Calu3 (cell line): ENCODE results near the gene ATP6V1G3. TPM values are rescaled to one million over a fixed set of nuclear protein-coding genes. Genes with fewer than 3 reads are reported as not detected.
A peak's percentile ranks its signal among the peaks of the same experiment; 100 is the strongest.

Experiments used
- BruUV-seq: library from RNA; stranded (reverse); fragments of 400-500 nt; replicated peaks from 2 replicates; lab custom pipeline; 2021; lab: Mats Ljungman, UMichigan
- CTCF ChIA-PET: fragments of 300-600 bp; sonication (Branson Sonifier 250); formaldehyde crosslinking; loops from one replicate; lab custom pipeline; 2022; ENCODE audit warnings: antibody characterized with exemption; lab: Charles Lee
- DNase-seq: peaks from one replicate; pipeline ENCODE4 v3.0.0; 2022
- H3K27ac Mint-ChIP-seq: one replicate; pipeline ENCODE4 v1.8.0; 2022; ENCODE audit warnings: mixed read lengths; ENCODE audit not compliant: unreplicated experiment
- H3K27me3 Mint-ChIP-seq: one replicate; pipeline ENCODE4 v1.8.0; 2022; ENCODE audit warnings: mixed read lengths; ENCODE audit not compliant: unreplicated experiment
- H3K36me3 Mint-ChIP-seq: one replicate; pipeline ENCODE4 v1.8.0; 2022; ENCODE audit warnings: mild to moderate bottlenecking, moderate library complexity, mixed read lengths; ENCODE audit not compliant: insufficient read depth, unreplicated experiment
- H3K4me1 Mint-ChIP-seq: one replicate; pipeline ENCODE4 v1.8.0; 2022; ENCODE audit warnings: mild to moderate bottlenecking, low read depth, mixed read lengths; ENCODE audit not compliant: unreplicated experiment
- H3K4me3 Mint-ChIP-seq: one replicate; pipeline ENCODE4 v1.8.0; 2022; ENCODE audit warnings: mild to moderate bottlenecking, low read depth, moderate library complexity, mixed read lengths; ENCODE audit not compliant: unreplicated experiment
- H3K9me3 Mint-ChIP-seq: one replicate; pipeline ENCODE4 v1.8.0; 2022; ENCODE audit warnings: low read depth, mixed read lengths; ENCODE audit not compliant: unreplicated experiment
- CTCF ChIP-seq: fragments of 200-600 bp; IDR thresholded peaks from one replicate; pipeline ENCODE4 v1.8.0; 2022; ENCODE audit warnings: antibody characterized with exemption; ENCODE audit not compliant: unreplicated experiment
- intact Hi-C: fragments of 100-400 bp; cut with micrococcal nuclease; formaldehyde crosslinking; loops from one replicate; pipeline ENCODE4 v1.10.0; 2022; ENCODE audit not compliant: unreplicated experiment
- total RNA-seq: library from RNA; stranded (reverse); gene quantifications from 2 replicates; pipeline ENCODE4 v1.2.3, GENCODE V29; 2022

Gene ATP6V1G3
- total RNA-seq, 1 experiment from 2014 or later: not detected

DNA sequence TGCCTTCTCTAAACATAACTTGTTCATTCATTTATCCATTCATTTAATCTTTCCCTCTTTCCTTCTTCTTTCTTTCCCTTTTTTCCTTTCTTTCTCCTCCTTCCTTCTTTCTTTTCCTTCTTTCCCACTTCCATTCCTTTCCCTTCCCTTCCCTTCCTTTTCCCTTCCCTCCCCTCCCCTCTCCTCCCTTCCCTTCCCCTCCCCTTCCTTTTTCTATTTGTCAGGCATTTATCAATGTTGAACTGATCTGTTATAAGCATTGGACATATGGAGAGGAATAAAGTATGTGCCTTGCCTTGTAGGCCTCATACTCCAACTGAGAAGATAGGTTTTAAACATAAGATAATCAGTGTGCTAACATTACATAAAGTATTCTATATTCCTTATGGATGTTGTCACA lies 23.7 kb upstream of the ATP6V1G3 start:
- CTCF ChIA-PET: interaction anchor here (0.6 kb wide), 1 partner anchor 1194 kb away, joined by 3 read pairs; no protein-coding TSS in a partner anchor
- no TSS peak for BruUV-seq
- no peak for DNase-seq
- Mint-ChIP-seq H3K36me3 (peaks cover 4% of the 10 kb centered on the region), H3K4me3 (no peak overlapping the region), H3K4me1 (peaks cover 18% of the 10 kb centered on the region), H3K27me3 (no peaks in the 10 kb centered on the region), H3K9me3 (no peaks in the 10 kb centered on the region), H3K27ac (no peak overlapping the region)
- TF ChIP-seq CTCF: no peak
- intact Hi-C loops: no loop called here

DNA sequence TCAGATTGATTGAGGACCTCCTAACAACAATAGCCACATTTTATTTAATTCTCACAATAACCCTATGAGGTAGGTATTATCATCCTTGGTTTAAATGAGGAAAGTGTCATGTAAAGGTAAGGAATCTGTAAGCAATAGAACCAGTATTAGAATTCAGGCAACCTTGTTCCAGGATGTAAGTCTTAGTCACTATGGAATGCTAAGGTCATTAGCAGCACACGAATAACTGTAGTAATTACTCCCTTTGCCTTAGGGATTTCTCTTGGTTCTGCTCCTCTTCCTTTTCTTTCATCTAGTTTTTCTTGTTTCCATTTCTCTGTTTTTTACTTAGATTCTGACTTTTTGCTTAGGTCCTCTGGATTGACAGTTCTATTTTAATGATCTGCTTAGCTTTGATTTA lies 23.1 kb upstream of the ATP6V1G3 start:
- no peak overlapping the region for H3K4me3 Mint-ChIP-seq
- H3K36me3 Mint-ChIP-seq: peaks cover 4% of the 10 kb centered on the region
- H3K27me3 Mint-ChIP-seq: no peaks in the 10 kb centered on the region
- intact Hi-C loops: no loop called here
- no TSS peak for BruUV-seq
- no peak overlapping the region for H3K27ac Mint-ChIP-seq
- peaks cover 18% of the 10 kb centered on the region for H3K4me1 Mint-ChIP-seq
- TF ChIP-seq CTCF: no peak
- CTCF ChIA-PET: no interaction called here
- no peak for DNase-seq
- H3K9me3 Mint-ChIP-seq: no peaks in the 10 kb centered on the region

- intact Hi-C loops: no loop called here
Observed at GRCh38 chr1:198560161-198560560, 19.7 kb upstream of the ATP6V1G3 start.

GRCh38 chr1:198559362-198559761 lies 18.9 kb upstream of the ATP6V1G3 start:
- Mint-ChIP-seq H3K27ac (no peak overlapping the region), H3K4me3 (no peak overlapping the region), H3K9me3 (no peaks in the 10 kb centered on the region), H3K36me3 (peaks cover 4% of the 10 kb centered on the region), H3K27me3 (no peaks in the 10 kb centered on the region), H3K4me1 (peaks cover 30% of the 10 kb centered on the region)
- intact Hi-C loops: no loop called here
- no peak for TF ChIP-seq CTCF
- CTCF ChIA-PET: no interaction called here
- no peak for DNase-seq
- BruUV-seq: no TSS peak

More at GRCh38 chr1:198560161-198560560, 19.7 kb upstream of the ATP6V1G3 start:
- peaks cover 4% of the 10 kb centered on the region for H3K36me3 Mint-ChIP-seq
- H3K9me3 Mint-ChIP-seq: no peaks in the 10 kb centered on the region
- no peaks in the 10 kb centered on the region for H3K27me3 Mint-ChIP-seq
- peaks cover 30% of the 10 kb centered on the region for H3K4me1 Mint-ChIP-seq
- CTCF ChIA-PET: no interaction called here
- no peak for TF ChIP-seq CTCF
- BruUV-seq: no TSS peak
- no peak overlapping the region for H3K27ac Mint-ChIP-seq
- H3K4me3 Mint-ChIP-seq: no peak overlapping the region
- peak; percentile 72 for DNase-seq
